HL-60 (cell line): ENCODE data around the gene HS3ST5.

Source experiments
- CTCF ChIP-seq: IDR thresholded peaks from one replicate; pipeline ENCODE4 v1.5.1; 2011; ENCODE audit warnings: low read length, control low read depth, inconsistent platforms; ENCODE audit not compliant: insufficient read depth
- GABPA ChIP-seq: IDR thresholded peaks from 2 replicates; pipeline ENCODE4 v1.6.1; 2012; ENCODE audit warnings: low read depth
- POLR2AphosphoS5 ChIP-seq: IDR thresholded peaks from 2 replicates; pipeline ENCODE4 v1.6.1; 2012; ENCODE audit warnings: low read depth
- REST ChIP-seq: IDR thresholded peaks from 2 replicates; pipeline ENCODE4 v1.6.1; 2012; ENCODE audit warnings: low read depth; ENCODE audit not compliant: insufficient replicate concordance

GRCh38 chr6:114030767-114031166 is 312.1 kb downstream of the HS3ST5 start:
- TF ChIP-seq REST (no peak), CTCF (no peak), POLR2AphosphoS5 (no peak), GABPA (no peak)
